GM12875 (cell line): ENCODE data around the gene PSIP1.

Experiments used
- H3K4me3 ChIP-seq: one replicate; pipeline ENCODE4 v1.5.1; 2011; ENCODE audit warnings: low read depth, low read length, control low read depth
- CTCF ChIP-seq: IDR thresholded peaks from 2 replicates; pipeline ENCODE4 v1.5.1; 2011; ENCODE audit warnings: low read depth, mild to moderate bottlenecking, control low read depth, inconsistent platforms, low read length, moderate library complexity, borderline replicate concordance; ENCODE audit not compliant: insufficient read depth

Gene PSIP1

GRCh38 chr9:15510789-15511575 is at the start of gene PSIP1:
TSS of gene PSIP1 (minus strand) at chr9:15510970. CDS start at chr9:15510188, 782 bp downstream.
- TF ChIP-seq CTCF, result no peak
- peak within 1 kb of the TSS; percentile 99 for H3K4me3 ChIP-seq

GRCh38 chr9:15553528-15553898 is 42.7 kb upstream of the PSIP1 start:
- TF ChIP-seq CTCF, result no peak
- H3K4me3 ChIP-seq, result peak overlapping the region; percentile 64

DNA sequence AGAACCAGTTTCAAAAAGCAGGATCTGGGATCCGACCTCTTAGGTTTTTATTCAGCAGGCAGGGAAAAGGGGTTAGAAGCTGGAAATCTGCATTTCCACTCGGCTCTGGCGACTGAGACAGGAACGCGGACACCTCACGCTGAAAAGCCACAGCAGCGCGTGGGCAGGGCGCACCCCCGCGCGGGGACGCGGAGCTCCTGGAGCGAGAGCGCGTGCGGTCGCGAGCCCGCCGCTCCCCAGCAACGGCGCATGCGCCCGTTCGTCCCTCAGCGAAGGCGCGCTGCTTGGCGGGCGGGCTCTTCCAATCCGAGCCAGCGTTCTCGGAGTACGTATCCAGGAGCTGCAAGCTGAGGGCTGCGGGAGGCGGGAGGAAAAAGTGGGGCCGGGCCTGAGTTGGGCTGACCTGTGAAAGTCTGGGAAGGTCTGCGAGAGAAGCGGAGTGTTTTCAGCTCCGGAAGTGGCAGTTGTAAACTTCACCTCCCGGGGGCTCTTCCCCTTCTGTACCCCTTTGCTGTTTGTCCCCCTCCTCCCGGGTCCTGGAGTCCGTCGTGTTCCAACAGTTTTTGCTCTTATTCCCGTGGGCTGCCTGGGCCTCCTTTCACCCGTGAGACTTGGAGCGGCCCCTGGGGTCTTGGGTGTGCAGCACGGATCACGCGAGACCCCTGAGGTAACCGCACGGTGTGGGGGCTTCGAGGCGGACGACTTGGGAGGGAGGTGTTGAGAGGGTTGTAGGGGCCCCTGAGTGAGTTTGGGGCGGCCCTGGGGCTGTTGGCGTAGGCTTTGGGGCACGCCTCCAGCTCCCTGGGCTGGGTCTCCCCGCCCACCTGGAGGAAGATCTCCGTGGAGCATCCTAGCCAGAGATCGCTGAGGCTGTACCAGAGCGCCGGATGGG is 42.1 kb upstream of the PSIP1 start, which contains the start of gene CCDC171:
TSS of gene CCDC171 (plus strand) at position 408 of the 892 bp plus-strand sequence. CDS start 11,046 bp downstream, outside the sequence.
- TF ChIP-seq CTCF, result 0 out of 2 replicates have a peak, but pooled peaks have one; percentile 8
- H3K4me3 ChIP-seq, result peak within 1 kb of the TSS; percentile 64

GRCh38 chr9:15549611-15550010 is 38.8 kb upstream of the PSIP1 start:
- H3K4me3 ChIP-seq, result no peak overlapping the region
- no peak for TF ChIP-seq CTCF

GRCh38 chr9:15543047-15543813 is 32.5 kb upstream of the PSIP1 start:
- no peak overlapping the region for H3K4me3 ChIP-seq
- no peak for TF ChIP-seq CTCF

DNA sequence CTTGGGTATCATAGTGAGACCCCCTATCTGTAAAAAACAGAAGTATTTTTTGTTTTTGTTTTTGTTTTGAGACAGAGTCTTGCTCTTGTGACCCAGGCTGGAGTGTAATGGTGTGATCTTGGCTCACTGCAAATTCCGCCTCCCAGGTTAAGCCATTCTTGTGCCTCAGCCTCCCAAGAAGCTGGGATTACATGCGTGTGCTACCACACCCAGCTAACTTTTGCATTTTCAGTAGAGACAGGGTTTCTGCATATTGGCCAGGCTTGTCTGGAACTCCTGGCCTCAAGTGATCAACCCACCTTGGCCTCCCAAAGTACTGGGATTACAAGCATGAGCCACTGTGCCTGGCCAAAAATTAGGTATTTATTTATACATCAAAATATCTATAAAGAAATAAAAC is 31.9 kb upstream of the PSIP1 start:
- no peak for TF ChIP-seq CTCF
- no peak overlapping the region for H3K4me3 ChIP-seq
